Ramos (cell line): ENCODE measurements around the gene COBLL1.

ENCODE experiments used
- in situ Hi-C: fragments of 300-500 bp; cut with MboI; formaldehyde crosslinking; loops from one replicate; pipeline ENCODE4 v1.14.3; 2022; ENCODE audit warnings: low sequenced_read_pairs; ENCODE audit not compliant: unreplicated experiment

Gene COBLL1

DNA sequence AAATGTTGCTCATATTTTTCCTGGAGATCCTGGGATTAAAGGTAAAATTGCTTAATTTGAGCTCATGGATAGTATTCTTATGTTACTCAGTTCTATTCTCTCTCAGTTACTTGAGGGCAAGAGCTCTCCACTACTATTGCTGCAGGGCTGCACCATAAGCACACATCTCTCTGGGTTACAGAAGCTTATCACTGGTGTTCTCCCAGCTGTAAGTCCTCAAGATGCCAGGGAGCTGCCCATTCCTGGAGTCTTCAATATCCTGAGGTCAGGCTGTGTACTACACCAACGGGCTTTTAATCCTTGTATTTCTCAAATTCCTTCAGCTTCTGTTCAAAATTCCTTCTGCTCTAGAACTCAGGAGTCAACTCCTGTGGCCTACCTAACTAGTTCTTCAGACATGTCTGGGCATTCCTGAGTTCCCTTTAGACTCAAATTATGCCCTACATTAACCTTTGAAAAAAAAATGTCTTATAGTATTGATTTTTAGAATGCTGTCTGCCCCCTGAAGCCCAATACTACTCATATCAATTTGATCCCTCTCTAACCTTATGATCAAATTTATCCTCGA lies 17.7 kb upstream of the COBLL1 start:
- in situ Hi-C loops = no loop called here

DNA sequence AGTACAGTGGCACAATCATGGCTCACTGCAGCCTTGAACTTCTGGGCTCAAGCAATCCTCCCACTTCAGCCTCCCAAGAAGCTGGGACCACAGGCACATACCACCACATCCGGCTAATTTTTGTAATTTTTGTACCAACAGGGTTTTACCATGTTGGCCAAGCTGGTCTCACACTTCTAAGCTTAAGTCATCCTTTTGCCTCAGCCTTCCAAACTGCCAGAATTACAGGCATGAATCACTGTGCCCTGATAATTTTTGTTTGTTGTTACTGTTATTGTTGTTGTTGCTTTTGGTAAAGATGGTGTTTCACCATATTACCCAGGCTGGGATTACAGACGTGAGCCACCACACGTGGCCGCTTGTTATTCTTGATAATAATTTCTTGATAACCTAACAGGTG lies 10.5 kb upstream of the COBLL1 start:
- in situ Hi-C loops = no loop called here

DNA sequence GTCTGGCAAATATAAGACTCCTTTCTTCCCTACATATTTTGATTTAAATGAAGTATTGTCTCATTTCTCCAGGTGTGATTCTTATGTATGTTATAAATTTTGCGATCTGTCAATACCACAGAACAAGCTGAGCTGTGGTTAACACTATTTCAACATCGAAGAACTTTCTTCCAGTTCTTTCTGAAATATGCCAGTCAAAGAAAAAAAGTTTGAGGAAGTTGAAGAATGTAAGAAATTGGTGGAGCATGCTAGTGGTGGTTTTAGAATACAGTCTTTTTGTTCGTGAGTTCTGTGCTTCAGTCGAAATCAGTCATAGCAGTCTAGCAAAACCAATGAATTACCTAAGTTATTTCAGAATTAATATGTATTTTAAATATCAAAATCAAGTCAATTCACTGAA lies 8.6 kb upstream of the COBLL1 start:
- in situ Hi-C loops = no loop called here

DNA sequence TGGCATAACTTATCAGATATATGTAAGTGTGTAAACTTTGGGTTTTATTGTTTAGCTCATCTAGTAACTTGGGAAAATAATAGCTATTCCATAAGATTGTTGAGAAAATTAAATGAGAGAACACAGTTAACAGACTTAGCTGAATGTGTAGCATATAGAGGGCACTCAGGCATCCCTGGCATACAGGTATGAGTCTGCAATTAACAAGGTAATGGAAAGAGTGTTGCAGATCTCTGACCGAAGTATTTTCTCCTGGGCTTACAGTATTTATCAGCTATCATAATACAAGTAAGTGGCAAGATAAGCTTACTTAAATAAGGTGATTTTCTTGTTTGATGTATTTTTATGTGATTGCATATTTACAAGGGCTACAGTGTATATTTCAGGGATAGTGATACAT lies 7.9 kb upstream of the COBLL1 start:
- in situ Hi-C loops = no loop called here

DNA sequence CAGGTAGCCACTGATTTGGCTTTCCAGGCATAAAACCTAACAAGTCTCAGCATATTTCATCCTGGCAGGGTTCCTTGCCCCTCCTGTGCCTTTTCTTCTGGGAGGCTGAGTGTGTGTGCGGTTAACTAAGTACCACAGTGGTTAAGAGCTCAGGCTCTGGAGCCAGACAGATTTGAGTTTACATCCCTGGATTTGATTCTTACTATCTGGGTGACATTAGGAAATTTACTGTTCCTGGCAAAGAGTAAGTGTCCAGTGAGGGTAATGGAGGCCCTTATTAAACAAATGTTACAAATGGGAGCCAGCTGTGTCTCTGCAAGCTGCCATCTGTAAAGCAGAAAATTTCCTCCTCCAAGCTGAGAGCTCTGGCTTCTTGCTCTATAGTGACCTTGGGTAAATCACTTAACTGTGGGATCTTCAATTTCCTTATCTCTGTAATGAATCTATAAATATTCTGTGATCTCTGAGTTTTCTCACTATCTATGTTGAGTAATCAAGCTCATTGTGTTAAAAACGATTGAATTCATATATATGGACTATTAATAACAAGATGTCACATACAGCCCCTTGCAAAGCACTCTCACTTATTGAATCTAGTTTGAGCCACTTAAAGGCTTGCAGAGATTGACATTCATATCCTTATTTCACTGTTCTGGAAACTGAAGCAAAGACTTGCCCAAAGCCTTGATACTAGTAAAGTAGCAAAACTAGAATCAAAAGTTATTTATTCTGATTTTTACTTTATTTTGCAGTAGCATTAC lies 6.5 kb upstream of the COBLL1 start:
- in situ Hi-C loops = no loop called here

DNA sequence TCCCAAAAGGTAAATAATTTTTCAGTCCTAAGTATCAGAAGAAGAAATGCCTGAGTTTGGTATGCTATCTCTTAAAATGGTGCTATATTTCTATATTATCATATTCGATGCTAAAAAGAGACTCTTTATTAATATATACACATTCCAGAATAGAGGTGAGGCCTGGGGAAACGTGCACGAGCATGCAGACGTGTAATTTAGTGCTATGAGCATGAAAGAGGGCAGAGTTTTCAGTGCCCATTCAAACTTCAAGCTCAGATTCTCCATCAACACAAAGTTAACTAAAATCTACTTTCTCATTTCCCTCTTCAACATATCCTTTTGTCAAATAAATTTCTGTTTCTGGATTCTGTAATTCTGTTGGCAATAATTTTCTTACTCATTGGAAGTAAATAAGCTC lies 5.7 kb upstream of the COBLL1 start:
- in situ Hi-C loops = no loop called here

DNA sequence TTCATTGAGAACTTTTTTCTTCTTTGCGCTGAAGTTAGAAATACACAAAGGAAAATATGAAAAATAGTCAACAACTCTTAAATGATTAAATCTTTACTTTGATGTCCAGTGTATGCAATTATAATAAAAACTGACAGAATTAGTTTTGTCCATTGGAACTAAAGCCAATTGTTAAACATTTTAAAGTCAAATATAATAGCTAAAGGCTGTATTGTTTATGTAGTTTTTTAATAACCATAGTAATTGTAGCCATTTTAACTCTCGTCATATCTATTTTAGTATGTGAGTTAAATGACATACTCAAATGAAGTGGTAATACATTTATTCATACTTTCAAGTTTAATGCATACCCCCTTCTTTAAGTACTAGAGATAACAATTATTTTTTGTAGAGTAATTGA lies 4.7 kb upstream of the COBLL1 start:
- in situ Hi-C loops = no loop called here

DNA sequence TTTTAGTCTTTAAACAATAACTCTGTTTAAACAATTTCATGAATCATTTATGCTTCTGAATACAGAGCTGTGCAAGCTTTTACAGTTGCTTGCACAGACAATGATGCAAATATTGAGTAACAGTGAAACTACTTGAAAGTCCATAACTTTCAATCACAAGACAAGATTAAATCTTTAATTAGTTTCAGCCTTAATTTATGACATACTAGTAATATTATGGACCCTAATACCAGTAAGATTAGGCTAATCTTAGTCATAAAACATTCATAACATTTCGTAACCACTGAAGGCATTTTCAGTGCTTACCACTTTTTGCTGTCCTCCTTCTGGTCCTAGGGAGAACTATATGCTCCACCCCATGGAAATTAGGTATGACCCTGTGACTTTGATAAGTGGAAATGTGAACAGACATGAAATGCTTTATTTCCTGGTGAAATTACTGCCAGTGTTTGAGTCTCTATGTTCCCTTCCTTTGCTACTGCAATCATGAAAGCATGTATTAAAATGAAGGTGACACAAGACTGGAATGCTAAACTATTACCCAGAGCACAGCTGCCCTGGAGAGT lies 1.8 kb upstream of the COBLL1 start:
- in situ Hi-C loops = no loop called here

DNA sequence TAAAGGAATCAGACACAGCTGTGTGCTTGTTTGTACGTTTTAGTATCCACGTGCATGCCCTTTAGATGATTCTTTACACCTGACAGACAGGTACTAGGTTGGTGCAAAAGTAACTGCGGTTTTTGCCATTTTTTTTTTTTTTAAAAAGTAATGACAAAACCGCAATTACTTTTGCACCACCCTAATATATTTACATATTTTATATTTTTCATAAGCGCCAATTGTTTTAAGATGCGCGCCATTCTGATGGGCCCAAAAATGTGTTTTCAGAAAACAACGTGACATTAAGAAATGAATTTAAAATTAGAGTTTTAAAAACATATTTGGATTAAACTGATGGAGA lies 972 bp upstream of the COBLL1 start:
- in situ Hi-C loops = no loop called here

DNA sequence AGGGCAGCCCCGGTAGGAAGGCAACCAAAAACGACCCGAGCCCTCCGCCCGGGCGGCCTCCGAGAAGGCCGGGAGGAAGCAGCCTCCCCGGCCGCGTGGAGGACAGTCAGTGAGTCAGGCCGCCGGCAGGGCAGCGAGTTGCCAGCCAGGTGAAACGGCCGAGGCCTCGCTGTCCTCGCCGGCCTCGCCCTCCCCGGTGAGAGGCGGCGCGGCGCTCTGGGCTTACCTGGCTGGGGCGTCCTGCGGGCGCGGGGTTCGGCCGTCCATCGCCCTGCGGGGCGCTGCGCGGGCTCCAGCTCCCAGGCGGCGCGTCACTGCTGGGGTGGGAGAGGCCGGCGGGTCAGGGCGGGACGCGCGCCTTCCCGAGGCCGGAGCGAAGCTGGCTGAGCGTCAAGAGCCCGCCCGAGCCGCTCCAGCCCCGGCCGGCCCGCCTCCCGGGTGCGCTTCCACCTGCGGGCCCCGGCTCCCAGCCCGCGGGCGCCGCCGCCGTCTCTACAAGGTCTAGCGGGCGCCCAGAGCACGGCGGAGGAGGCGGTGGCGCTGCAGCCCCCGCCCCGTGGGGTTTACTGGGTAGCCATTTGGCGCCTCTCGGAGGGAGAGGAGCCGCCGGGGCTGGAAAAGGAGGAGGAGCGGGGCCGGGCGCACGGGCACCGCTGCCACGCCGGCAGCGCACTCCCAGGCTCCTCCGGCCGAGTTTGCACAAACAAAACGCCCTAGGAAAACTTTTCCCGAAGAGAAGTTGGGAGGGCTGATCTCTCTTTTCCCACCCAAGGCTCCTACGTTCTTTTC lies 499 bp downstream of the COBLL1 start:
- in situ Hi-C loops = no loop called here

DNA sequence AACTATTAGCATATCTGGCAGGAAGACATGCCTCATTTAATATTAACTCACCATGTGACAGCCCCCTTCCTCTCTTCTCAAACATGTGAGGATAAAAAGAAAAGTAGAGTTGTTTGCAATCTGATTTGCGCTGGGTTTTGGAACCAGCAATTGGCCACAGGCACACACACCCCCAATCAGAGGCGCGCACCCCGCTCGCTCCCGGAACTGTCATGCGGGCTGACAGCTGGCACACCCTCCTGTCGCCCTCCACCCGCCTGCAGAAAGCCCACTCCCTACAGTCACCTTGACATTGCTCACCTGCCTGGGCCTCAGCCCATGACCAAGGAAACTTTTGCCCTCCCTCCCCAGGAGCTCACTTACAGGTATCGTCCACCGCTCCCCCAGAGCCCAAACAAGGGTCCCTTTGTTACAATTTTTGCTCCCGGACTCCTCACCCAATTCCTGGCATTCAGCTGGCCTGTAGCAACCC lies 1.1 kb downstream of the COBLL1 start:
- in situ Hi-C loops = no loop called here

DNA sequence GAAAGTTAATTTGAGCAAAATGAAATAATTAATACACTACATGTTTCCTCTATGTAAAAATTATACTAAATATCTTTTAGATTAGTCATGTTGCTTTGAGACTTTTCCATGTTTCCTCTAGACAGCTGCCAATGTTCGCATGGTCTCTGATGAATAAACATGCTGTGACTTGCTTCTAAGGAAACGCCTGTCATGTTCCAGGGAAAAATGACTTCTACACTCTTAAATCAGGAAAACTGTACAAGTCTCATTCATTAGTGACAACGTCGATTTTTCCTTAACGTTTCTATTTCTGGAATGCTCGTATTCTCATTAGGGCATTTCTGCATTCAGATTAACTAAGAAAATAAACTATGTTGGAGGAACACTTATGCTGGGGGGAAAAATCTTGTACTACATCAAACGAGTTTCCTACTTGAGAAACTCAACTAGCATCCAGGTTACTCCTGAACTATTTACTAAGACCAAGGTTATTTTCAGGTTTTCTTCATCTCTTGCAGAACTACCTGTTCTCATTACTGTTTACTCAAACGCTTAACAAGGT lies 1.6 kb downstream of the COBLL1 start:
- in situ Hi-C loops = no loop called here

DNA sequence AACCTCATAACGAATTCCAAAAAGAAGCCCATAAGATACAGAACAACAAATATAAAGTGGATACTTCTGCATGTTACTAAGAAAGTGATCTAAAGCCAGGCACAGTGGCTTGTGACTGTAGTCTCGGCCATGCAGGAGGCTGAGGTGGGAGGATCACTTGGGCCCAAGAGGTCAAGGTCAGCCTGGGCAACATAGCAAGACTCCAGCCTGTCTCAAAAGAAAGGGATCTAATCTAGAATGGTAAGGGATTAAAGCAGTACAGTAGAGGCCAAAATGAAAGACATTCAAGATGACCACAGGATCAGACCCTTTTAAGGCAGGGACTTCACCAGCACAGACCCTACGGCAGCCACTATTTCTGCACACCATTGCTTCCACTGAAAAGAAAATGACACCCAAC lies 3.8 kb downstream of the COBLL1 start:
- in situ Hi-C loops = no loop called here

DNA sequence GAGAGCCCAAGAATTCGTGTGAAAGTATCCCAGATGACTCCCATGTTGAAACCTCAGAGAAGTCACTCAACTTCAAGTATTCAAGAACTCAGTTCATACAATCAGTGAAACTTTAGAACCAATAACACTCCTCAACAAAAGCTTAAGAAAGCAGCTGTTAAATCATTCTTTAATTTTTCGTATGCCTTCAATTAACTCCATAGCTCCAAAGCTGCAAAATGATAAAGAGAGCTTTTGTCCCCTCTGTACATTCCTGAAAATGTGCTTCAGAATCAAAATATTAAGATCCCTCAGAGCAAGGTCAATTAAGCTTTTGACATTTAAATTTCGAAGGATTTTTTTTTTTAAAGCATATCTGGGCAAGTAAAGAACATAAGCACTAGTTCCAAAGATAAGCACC lies 4.7 kb downstream of the COBLL1 start:
- in situ Hi-C loops = no loop called here

DNA sequence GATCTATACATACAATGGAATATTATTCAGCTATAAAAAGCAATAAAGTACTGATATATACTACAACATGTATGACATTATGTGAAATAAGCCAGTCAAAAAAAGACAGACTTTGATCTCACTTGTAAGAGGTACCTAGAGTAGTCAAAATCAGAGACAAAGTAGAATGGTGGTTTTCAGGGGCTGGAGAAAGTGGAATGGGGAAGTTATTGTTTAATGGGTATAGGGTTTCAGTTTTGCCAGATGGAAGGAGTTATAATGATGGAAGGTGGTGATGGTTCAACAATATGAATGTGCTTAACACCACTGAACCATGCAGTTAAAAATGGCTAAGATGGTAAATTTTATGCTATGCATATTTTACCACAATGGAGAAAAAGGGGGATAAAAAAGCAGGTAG lies 6.3 kb downstream of the COBLL1 start:
- in situ Hi-C loops = no loop called here

DNA sequence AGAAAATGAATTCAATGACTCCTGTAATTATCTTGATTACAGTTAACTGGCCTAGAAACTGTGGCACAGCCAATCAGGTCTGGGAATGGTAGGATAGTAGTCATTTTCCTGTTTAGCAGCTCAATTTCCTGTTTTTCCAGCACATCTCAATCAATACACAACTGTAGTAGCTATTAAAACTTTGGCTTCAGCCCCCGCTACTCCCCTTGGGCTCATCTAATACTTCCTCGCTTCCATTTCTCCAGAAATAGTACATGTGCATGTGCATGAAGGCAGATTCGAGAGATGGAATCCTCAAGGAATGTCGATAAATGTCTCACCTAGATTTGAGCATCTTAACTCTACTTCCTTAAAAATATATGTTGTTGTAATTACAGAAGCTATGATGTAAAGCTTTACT lies 9.7 kb downstream of the COBLL1 start:
- in situ Hi-C loops = no loop called here

DNA sequence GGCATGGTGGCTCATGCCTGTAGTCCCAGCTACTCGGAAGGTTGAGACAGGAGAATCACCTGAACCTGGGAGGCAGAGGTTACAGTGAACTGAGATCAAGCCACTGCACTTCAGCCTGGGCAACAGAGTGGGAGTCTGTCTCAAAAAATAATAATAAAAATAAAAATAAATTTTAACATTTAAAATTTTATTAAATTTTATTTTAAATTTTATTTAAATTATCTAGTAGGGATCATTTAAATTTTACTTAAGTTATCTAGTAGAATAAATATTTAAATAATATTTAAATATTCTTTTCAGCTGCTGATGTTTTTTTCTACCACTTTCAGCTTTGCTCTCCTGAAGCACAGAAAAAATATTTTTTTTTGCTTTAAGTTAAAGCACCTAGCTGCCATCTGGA lies 10.4 kb downstream of the COBLL1 start:
- in situ Hi-C loops = no loop called here

DNA sequence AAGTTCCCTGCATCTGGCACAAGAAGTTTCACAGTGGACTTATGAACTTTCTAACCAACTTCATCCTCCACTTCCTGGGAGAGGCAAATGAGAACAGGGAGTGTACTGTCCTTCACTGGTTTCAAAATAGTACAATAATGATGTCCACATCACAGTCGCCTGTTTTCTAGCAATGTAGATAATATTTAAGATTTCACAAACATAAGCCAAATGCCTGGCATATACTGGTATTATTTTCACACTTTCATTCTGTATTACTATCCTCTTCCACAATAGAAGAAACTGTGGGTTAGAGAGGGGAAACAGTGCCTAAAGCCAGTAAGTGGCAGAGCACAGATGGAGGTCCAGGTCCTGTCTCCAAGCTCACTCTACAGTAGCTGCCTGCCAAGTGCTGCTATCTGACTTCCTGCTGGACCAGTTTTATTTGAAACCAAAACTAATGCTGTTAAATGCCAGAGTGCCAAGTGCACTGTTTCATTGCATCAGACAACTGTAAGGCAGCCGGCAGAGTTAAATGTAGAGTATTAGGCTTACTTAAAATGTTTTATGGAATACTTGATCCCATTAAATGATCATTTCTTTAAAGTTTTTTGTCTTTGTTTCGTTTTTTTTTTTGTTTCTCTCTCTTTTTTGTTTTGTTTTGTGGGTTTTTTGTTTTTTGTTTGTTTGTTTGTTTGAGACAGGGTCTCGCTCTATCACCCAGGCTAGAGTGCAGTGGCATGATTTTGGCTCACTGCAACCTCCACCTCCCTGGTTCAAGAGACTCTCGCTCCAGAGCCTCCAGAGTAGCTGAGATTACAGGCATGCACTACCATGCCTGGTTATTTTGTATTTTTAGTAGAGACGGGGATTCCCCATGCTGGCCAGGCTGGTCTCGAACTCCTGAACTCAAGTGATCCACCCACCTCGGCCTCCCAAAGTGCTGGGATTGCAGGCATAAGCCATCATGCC lies 15.1 kb downstream of the COBLL1 start:
- in situ Hi-C loops = no loop called here

DNA sequence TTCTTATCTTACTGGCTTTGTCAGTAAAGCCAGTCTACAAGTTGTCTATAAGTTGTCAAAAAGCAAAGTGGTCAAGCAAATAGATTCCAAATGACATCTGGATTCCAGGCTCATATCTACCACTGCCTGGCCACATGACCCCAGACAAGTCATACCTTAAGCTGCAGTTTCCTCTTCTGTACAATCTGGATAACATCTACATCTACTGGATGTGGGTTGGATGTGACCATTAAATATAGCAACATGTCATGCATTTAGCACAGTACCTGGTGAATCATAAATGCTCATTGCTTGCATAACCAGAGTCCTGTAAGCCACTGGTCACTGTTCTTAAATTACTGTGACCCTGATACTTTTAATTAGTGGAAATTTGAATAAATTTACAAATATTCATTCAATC lies 16.8 kb downstream of the COBLL1 start:
- in situ Hi-C loops = no loop called here

DNA sequence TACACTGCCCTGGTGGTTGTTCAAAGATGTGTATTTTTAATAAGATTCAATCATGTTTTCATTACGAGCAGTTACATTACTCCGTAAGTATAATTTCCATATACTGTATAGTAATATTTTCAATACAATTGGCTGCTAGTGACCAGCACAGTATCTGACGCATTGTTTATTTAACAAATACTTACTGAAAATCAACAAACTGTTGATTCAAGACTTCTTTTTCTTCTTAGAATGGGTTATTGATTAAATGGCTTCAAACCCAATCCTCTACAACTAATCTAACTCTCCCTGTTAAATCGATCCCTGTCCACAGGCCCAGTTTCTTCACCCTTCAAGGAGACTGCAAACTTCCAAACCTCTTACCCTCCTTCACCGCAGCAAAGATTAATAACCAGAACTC lies 18.5 kb downstream of the COBLL1 start:
- in situ Hi-C loops = no loop called here
